ENCODE results near the gene DSCAML1. TPM values are rescaled to one million over a fixed set of nuclear protein-coding genes. Genes with fewer than 3 reads are reported as not detected.

The DSCAML1 gene
- total RNA-seq, 4 donors from 2014 or later, result 0.54 to 1.8 (median 0.99) TPM

- 64 to 66% methylated on average over 13 to 19 of the region's 20 CpGs for WGBS, 2 donors
- DNase-seq, result no peak
- TF ChIP-seq, protein P1, sequence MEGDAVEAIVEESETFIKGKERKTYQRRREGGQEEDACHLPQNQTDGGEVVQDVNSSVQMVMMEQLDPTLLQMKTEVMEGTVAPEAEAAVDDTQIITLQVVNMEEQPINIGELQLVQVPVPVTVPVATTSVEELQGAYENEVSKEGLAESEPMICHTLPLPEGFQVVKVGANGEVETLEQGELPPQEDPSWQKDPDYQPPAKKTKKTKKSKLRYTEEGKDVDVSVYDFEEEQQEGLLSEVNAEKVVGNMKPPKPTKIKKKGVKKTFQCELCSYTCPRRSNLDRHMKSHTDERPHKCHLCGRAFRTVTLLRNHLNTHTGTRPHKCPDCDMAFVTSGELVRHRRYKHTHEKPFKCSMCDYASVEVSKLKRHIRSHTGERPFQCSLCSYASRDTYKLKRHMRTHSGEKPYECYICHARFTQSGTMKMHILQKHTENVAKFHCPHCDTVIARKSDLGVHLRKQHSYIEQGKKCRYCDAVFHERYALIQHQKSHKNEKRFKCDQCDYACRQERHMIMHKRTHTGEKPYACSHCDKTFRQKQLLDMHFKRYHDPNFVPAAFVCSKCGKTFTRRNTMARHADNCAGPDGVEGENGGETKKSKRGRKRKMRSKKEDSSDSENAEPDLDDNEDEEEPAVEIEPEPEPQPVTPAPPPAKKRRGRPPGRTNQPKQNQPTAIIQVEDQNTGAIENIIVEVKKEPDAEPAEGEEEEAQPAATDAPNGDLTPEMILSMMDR (IDR thresholded peaks at IDR 0.05), result no peak
- TF ChIP-seq POLR2A (IDR thresholded peaks at IDR 0.05), result no peak
- H3K36me3 ChIP-seq, result no peaks in the 10 kb centered on the region
- intact Hi-C loops (cut with DNase I), result no loop called here
- H3K4me3 ChIP-seq (replicated peaks in 1 of 3), result no peak overlapping the region
- H3K27ac ChIP-seq, result no peak overlapping the region
- H3K27me3 ChIP-seq, result no peaks in the 10 kb centered on the region
- H3K9me3 ChIP-seq, result no peaks in the 10 kb centered on the region
- H3K4me1 ChIP-seq, result peaks cover 0 to 10% of the 10 kb centered on the region in 2 donors
Measured at GRCh38 chr11:117492578-117493251, 304.3 kb downstream of the DSCAML1 start.

- H3K27me3 ChIP-seq, result no peaks in the 10 kb centered on the region
- no peak for DNase-seq
- H3K36me3 ChIP-seq, result no peaks in the 10 kb centered on the region
- TF ChIP-seq, protein P1 (IDR thresholded peaks at IDR 0.05), result no peak
- no peak for TF ChIP-seq POLR2A (IDR thresholded peaks at IDR 0.05)
- 72 to 83% methylated on average over 6 of the region's 6 CpGs for WGBS, 2 donors
- intact Hi-C loops (cut with DNase I), result no loop called here
- H3K4me1 ChIP-seq, result peaks cover 0 to 10% of the 10 kb centered on the region in 2 donors
- H3K4me3 ChIP-seq (replicated peaks in 1 of 3), result no peak overlapping the region
- H3K27ac ChIP-seq, result no peak overlapping the region
- H3K9me3 ChIP-seq, result no peaks in the 10 kb centered on the region
Measured at GRCh38 chr11:117490911-117491310, 306.1 kb downstream of the DSCAML1 start.

GRCh38 chr11:117489999-117490679 is 306.9 kb downstream of the DSCAML1 start:
- no peaks in the 10 kb centered on the region for H3K36me3 ChIP-seq
- DNase-seq, result no peak
- H3K4me1 ChIP-seq, result peaks cover 0 to 10% of the 10 kb centered on the region in 2 donors
- no peaks in the 10 kb centered on the region for H3K9me3 ChIP-seq
- H3K4me3 ChIP-seq (replicated peaks in 1 of 3), result no peak overlapping the region
- no peaks in the 10 kb centered on the region for H3K27me3 ChIP-seq
- TF ChIP-seq POLR2A (IDR thresholded peaks at IDR 0.05), result no peak
- TF ChIP-seq, protein P1 (IDR thresholded peaks at IDR 0.05), result no peak
- H3K27ac ChIP-seq, result no peak overlapping the region
- WGBS, 2 donors, result 82 to 89% methylated on average over 14 of the region's 14 CpGs
- intact Hi-C loops (cut with DNase I), result no loop called here

DNA sequence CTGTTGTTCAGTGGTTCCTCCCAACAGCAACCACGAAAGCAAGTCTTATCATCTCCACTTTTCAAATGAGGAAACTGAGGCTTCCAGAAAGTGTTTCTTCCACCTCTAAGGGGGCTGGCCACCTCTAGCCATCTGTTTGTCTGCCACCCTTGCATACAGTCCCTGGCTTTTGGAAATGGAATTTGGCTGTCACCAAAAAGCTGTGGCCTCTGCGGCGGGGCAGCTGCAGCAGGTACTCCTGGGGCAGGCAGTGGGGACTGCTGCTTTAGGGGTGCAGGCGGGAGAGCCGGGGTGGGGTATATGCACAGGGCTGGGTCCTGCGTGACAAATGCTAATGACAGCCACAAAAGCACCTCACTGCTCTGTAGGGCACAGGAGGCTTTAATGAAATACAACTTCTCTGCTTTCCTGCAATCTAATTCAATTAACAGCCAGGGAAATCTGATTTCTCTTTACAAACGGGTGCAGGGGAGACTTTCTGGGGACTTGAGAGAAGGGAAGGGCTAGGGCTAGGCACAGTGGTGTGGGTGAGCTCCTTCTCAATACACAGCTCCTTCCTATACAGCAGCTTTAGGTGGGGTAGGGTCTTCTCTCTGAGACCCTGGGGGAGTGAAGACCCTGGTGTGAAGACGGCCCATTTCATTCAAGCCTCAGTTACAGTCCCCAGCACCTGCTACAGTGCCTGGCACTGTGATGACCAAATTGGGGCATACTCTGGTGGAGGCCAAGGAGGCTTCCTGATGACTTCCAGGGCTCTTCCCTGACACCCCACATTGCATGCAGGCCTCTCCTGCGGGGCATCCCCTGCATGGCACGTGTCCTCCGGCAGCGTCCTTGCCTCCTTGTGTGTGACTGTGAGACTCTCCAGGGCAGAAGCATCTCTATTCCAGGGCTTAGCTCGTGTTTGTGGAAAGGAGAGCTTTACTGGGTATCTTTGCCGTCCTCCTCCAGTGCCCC is 307.7 kb downstream of the DSCAML1 start:
- intact Hi-C loops (cut with DNase I), result no loop called here
- H3K27me3 ChIP-seq, result no peaks in the 10 kb centered on the region
- H3K36me3 ChIP-seq, result no peaks in the 10 kb centered on the region
- H3K4me3 ChIP-seq (replicated peaks in 1 of 3), result no peak overlapping the region
- TF ChIP-seq POLR2A (IDR thresholded peaks at IDR 0.05), result no peak
- TF ChIP-seq, protein P1 (IDR thresholded peaks at IDR 0.05), result no peak
- no peak overlapping the region for H3K27ac ChIP-seq
- DNase-seq, result no peak
- WGBS, 2 donors, result 87 to 91% methylated on average over 12 to 14 of the region's 14 CpGs
- peaks cover 0 to 10% of the 10 kb centered on the region in 2 donors for H3K4me1 ChIP-seq
- H3K9me3 ChIP-seq, result no peaks in the 10 kb centered on the region
